HepG2 (cell line): ENCODE measurements around the gene NRBP1. TPM values are rescaled to one million over a fixed set of nuclear protein-coding genes. Genes with fewer than 3 reads are reported as not detected.

ENCODE experiments used
- ATF2 ChIP-seq: sonication (generic); formaldehyde crosslinking; IDR thresholded peaks from 2 replicates; pipeline ENCODE4 v1.4.0; 2020; ENCODE audit warnings: missing genetic modification reagents
- CREB3 ChIP-seq: sonication (generic); formaldehyde crosslinking; IDR thresholded peaks from 2 replicates; pipeline ENCODE4 v1.5.0; 2020; ENCODE audit warnings: missing genetic modification reagents
- FLYWCH1 ChIP-seq: sonication (generic); formaldehyde crosslinking; IDR thresholded peaks from 2 replicates; pipeline ENCODE4 v1.8.1; 2023; ENCODE audit warnings: mild to moderate bottlenecking, missing genetic modification reagents
- FOXA3 ChIP-seq: IDR thresholded peaks from 2 replicates; pipeline ENCODE4 v1.6.1; 2016; ENCODE audit warnings: missing genetic modification reagents, missing compliant biosample characterization
- HNRNPL ChIP-seq: fragments of 200-400 bp; formaldehyde crosslinking; IDR thresholded peaks from 2 replicates; pipeline ENCODE4 v1.6.1; 2017; ENCODE audit warnings: mild to moderate bottlenecking, low read depth, low read length
- LRRFIP1 ChIP-seq: sonication (generic); formaldehyde crosslinking; conservative IDR thresholded peaks from 2 replicates; pipeline ENCODE4 v1.4.0; 2020; ENCODE audit warnings: missing genetic modification reagents
- NAIF1 ChIP-seq: sonication (generic); formaldehyde crosslinking; IDR thresholded peaks from 2 replicates; pipeline ENCODE4 v1.5.0; 2020; ENCODE audit warnings: mild to moderate bottlenecking, missing genetic modification reagents, borderline replicate concordance
- PHF8 ChIP-seq: sonication (generic); formaldehyde crosslinking; IDR thresholded peaks from 2 replicates; pipeline ENCODE4 v1.5.0; 2020; ENCODE audit warnings: missing genetic modification reagents
- PPARG ChIP-seq: conservative IDR thresholded peaks from 2 replicates; pipeline ENCODE4 v1.6.1; 2016; ENCODE audit warnings: missing biosample characterization, missing genetic modification reagents
- RFXANK ChIP-seq: IDR thresholded peaks from 2 replicates; pipeline ENCODE4 v1.6.1; 2016
- RNF2 ChIP-seq: fragments of 450-650 bp; conservative IDR thresholded peaks from 2 replicates; pipeline ENCODE4 v1.6.1; 2016; ENCODE audit warnings: low read depth
- SIN3B ChIP-seq: fragments of 150-350 bp; IDR thresholded peaks from 2 replicates; pipeline ENCODE4 v1.6.1; 2014; ENCODE audit warnings: low read length
- U2AF1 ChIP-seq: fragments of 200-400 bp; formaldehyde crosslinking; optimal IDR thresholded peaks from 2 replicates; pipeline ENCODE3; 2017; ENCODE audit warnings: mild to moderate bottlenecking, low read depth, low read length
- ZNF230 ChIP-seq: sonication (generic); formaldehyde crosslinking; IDR thresholded peaks from 2 replicates; pipeline ENCODE4 v1.4.0; 2020; ENCODE audit warnings: mild to moderate bottlenecking, missing genetic modification reagents
- ZNF235 ChIP-seq: sonication (generic); formaldehyde crosslinking; IDR thresholded peaks from 2 replicates; pipeline ENCODE4 v1.8.1; 2023; ENCODE audit warnings: mild to moderate bottlenecking, missing genetic modification reagents, borderline replicate concordance
- ZNF263 ChIP-seq: sonication (generic); formaldehyde crosslinking; IDR thresholded peaks from 2 replicates; pipeline ENCODE4 v1.4.0; 2020; ENCODE audit warnings: missing genetic modification reagents
- ZNF337 ChIP-seq: sonication (generic); formaldehyde crosslinking; IDR thresholded peaks from 2 replicates; pipeline ENCODE4 v1.5.1; 2020; ENCODE audit warnings: missing genetic modification reagents, low read depth, mild to moderate bottlenecking, borderline replicate concordance
- ZNF33B ChIP-seq: sonication (generic); formaldehyde crosslinking; IDR thresholded peaks from 2 replicates; pipeline ENCODE4 v1.5.1; 2020; ENCODE audit warnings: mild to moderate bottlenecking, missing genetic modification reagents
- ZNF383 ChIP-seq: sonication (generic); formaldehyde crosslinking; IDR thresholded peaks from 2 replicates; pipeline ENCODE4 v1.4.0; 2020; ENCODE audit warnings: missing genetic modification reagents, mild to moderate bottlenecking, borderline replicate concordance
- ZNF414 ChIP-seq: sonication (generic); formaldehyde crosslinking; IDR thresholded peaks from 2 replicates; pipeline ENCODE4 v1.5.0; 2020; ENCODE audit warnings: missing genetic modification reagents
- ZNF512 ChIP-seq: sonication (generic); formaldehyde crosslinking; IDR thresholded peaks from 2 replicates; pipeline ENCODE4 v1.4.0; 2020; ENCODE audit warnings: mild to moderate bottlenecking, missing genetic modification reagents
- ZNF75D ChIP-seq: sonication (generic); formaldehyde crosslinking; IDR thresholded peaks from 2 replicates; pipeline ENCODE4 v1.8.1; 2023; ENCODE audit warnings: missing genetic modification reagents, mild to moderate bottlenecking, borderline replicate concordance
- polyA plus RNA-seq, 8 experiments: library from polyadenylated mRNA; depleted of rRNA in 3 of 8; stranded (reverse) in 7 of 8; unstranded in 1 of 8; fragments of >200 nt; fragmentation: Illumina TruSeq in 4 of 8; extraction: Trizol in 4 of 8; gene quantifications; 2 replicates each; pipeline versions ENCODE4 v1.2.1 to v1.2.3, GENCODE V29; 2011 to 2016; ENCODE audit warnings: low read depth in 4 of 8, missing spikeins in 1 of 8, mixed read lengths in 1 of 8; ENCODE audit not compliant: insufficient read depth in 1 of 8
- total RNA-seq, 5 experiments: library from RNA; depleted of rRNA; stranded (reverse); fragments of >200 nt; fragmentation: Illumina TruSeq; extraction: Trizol; gene quantifications; 2 replicates each; pipeline ENCODE4 v1.2.3, GENCODE V29; 2016; ENCODE audit warnings: low read depth in 1 of 5

The NRBP1 gene
- total and polyA plus RNA-seq, 2 of the 13 experiments (the other 11 are each of a cell fraction or from before 2014, with no cell fraction given): 165 to 240 TPM

GRCh38 chr2:27489498-27490397 lies 61.3 kb downstream of the NRBP1 start, which contains the start of gene IFT172 (continued):
- TF ChIP-seq NAIF1 (CRISPR knock-in tag) (peak; percentile 99), ZNF512 (no peak), LRRFIP1 (CRISPR knock-in tag) (peak; percentile 63; the same call in 1 of the 2 replicates), FLYWCH1 (no peak), SIN3B (peak; percentile 70), ZNF337 (CRISPR knock-in tag) (no peak), ZNF33B (CRISPR knock-in tag) (no peak; the same call in 1 of the 2 replicates), PPARG (CRISPR knock-in tag) (0 out of 2 replicates have a peak, but pooled peaks have one; percentile 26), CREB3 (CRISPR knock-in tag) (no peak), ZNF263 (CRISPR knock-in tag) (no peak), HNRNPL (no peak), ZNF383 (CRISPR knock-in tag) (no peak), ATF2 (CRISPR knock-in tag) (peak; percentile 85; the same call in 1 of the 2 replicates), PHF8 (CRISPR knock-in tag) (peak; percentile 66), RNF2 (0 out of 2 replicates have a peak, but pooled peaks have one; percentile 18), ZNF75D (CRISPR knock-in tag) (no peak), RFXANK (CRISPR knock-in tag) (peak; percentile 43; the same call in 1 of the 2 replicates), ZNF235 (CRISPR knock-in tag) (0 out of 2 replicates have a peak, but pooled peaks have one; percentile 26), ZNF414 (no peak), ZNF230 (CRISPR knock-in tag) (no peak), FOXA3 (peak; percentile 64), U2AF1 (no peak)
